Liver (tissue), 3 donors: ENCODE measurements around the gene DNAJC5.

Experiments
- CTCF ChIP-seq: fragments of 150-350 bp; IDR thresholded peaks from 2 replicates; pipeline ENCODE4 v1.5.1; 2017; ENCODE audit warnings: improper control_type of control experiment, low read depth, low read length; ENCODE audit not compliant: missing input control
- FOXA1 ChIP-seq: IDR thresholded peaks from 2 replicates; pipeline ENCODE4 v1.6.1; 2016; ENCODE audit warnings: antibody characterized with exemption
- JUND ChIP-seq, 2 donors: IDR thresholded peaks; 2 replicates each; pipeline ENCODE4 v1.6.1; 2016; ENCODE audit warnings: antibody characterized with exemption in 2 of 2
- MAX ChIP-seq: IDR thresholded peaks from 2 replicates; pipeline ENCODE4 v1.6.1; 2016; ENCODE audit warnings: antibody characterized with exemption
- REST ChIP-seq: IDR thresholded peaks from 2 replicates; pipeline ENCODE4 v1.6.1; 2016; ENCODE audit warnings: antibody characterized with exemption, mild to moderate bottlenecking
- SP1 ChIP-seq: IDR thresholded peaks from 2 replicates; pipeline ENCODE4 v1.6.1; 2018; ENCODE audit warnings: antibody characterized with exemption, mild to moderate bottlenecking
- TAF1 ChIP-seq: conservative IDR thresholded peaks from 2 replicates; pipeline ENCODE4 v1.6.1; 2016; ENCODE audit warnings: antibody characterized with exemption, mild to moderate bottlenecking
- ZBTB33 ChIP-seq: IDR thresholded peaks from 2 replicates; pipeline ENCODE4 v1.6.1; 2016; ENCODE audit warnings: antibody characterized with exemption
- donor health status: healthy.
- donor health status: healthy.

GRCh38 chr20:63953764-63954429, 59.0 kb downstream of the DNAJC5 start:
- TF ChIP-seq CTCF (no peak), SP1 (no peak), TAF1 (no peak), MAX (no peak), REST (no peak), JUND (IDR thresholded peaks at IDR 0.05) (no peak), FOXA1 (no peak), ZBTB33 (no peak)
